K562 (cell line): ENCODE measurements around the gene SDCCAG8.

Experiments
- ARNT ChIP-seq, 2 experiments: fragments of 450-650 bp; IDR thresholded peaks; 2 replicates each; pipeline ENCODE4 v1.6.1; 2016; ENCODE audit warnings: mild to moderate bottlenecking in 1 of 2
- CHD4 ChIP-seq: fragments of 200-600 bp; sonication (generic); IDR thresholded peaks from 3 replicates; pipeline ENCODE4 v1.6.1; 2012; ENCODE audit warnings: low read depth, mild to moderate bottlenecking, mixed read lengths, low read length, inconsistent platforms; ENCODE audit not compliant: insufficient read depth, insufficient replicate concordance, poor library complexity, severe bottlenecking
- EP300 ChIP-seq: IDR thresholded peaks from 2 replicates; pipeline ENCODE4 v1.6.1; 2012; ENCODE audit warnings: low read length, improper control_type of control experiment
- GTF2F1 ChIP-seq: IDR thresholded peaks from 2 replicates; pipeline ENCODE4 v1.6.1; 2011; ENCODE audit warnings: low read depth, low read length, improper control_type of control experiment
- KDM1A ChIP-seq, 2 experiments: fragments of 450-650 bp; IDR thresholded peaks; 2 replicates each; pipeline ENCODE4 v1.6.1; 2016; ENCODE audit warnings: mild to moderate bottlenecking in 2 of 2
- NFIC ChIP-seq: fragments of 450-650 bp; IDR thresholded peaks from 2 replicates; pipeline ENCODE4 v1.6.1; 2017; ENCODE audit warnings: mild to moderate bottlenecking, inconsistent platforms
- PHF8 ChIP-seq: fragments of 200-600 bp; sonication (generic); IDR thresholded peaks from 2 replicates; pipeline ENCODE4 v1.6.1; 2012; ENCODE audit warnings: mixed run types, mild to moderate bottlenecking, inconsistent platforms, low read length, moderate library complexity, borderline replicate concordance
- TARDBP ChIP-seq: fragments of 450-650 bp; IDR thresholded peaks from 2 replicates; pipeline ENCODE4 v1.6.1; 2016
- YY1 ChIP-seq, 3 experiments: IDR thresholded peaks; 2 replicates each; pipeline ENCODE4 v1.6.1; 2011; ENCODE audit warnings: low read length in 2 of 3, mild to moderate bottlenecking in 2 of 3, moderate library complexity in 2 of 3, borderline replicate concordance in 1 of 3, control low read depth in 1 of 3, low read depth in 1 of 3; ENCODE audit not compliant: insufficient read depth in 3 of 3, insufficient replicate concordance in 2 of 3, control insufficient read depth in 1 of 3, insufficient read length in 1 of 3; ENCODE audit errors: extremely low read depth in 1 of 3
- TF ChIP-seq, protein P1 (sequence below), 3 experiments: IDR thresholded peaks in 2 of 3; conservative IDR thresholded peaks in 1 of 3; 2 replicates each; pipeline ENCODE4 v1.5.1; 2011 to 2012; ENCODE audit warnings: low read length in 3 of 3, mild to moderate bottlenecking in 3 of 3, control low read depth in 2 of 3, improper control_type of control experiment in 1 of 3, inconsistent platforms in 1 of 3, low read depth in 1 of 3, mixed read lengths in 1 of 3, moderate library complexity in 1 of 3; ENCODE audit not compliant: insufficient read depth in 2 of 3
- TF ChIP-seq, protein P2 (sequence below): sonication (generic); IDR thresholded peaks from 2 replicates; pipeline ENCODE4 v1.6.1; 2016
- TF ChIP-seq, protein P3 (sequence below): sonication (generic); formaldehyde crosslinking; IDR thresholded peaks from 2 replicates; pipeline ENCODE4 v1.8.0; 2022; ENCODE audit warnings: missing genetic modification reagents, mild to moderate bottlenecking, moderate library complexity, borderline replicate concordance

DNA sequence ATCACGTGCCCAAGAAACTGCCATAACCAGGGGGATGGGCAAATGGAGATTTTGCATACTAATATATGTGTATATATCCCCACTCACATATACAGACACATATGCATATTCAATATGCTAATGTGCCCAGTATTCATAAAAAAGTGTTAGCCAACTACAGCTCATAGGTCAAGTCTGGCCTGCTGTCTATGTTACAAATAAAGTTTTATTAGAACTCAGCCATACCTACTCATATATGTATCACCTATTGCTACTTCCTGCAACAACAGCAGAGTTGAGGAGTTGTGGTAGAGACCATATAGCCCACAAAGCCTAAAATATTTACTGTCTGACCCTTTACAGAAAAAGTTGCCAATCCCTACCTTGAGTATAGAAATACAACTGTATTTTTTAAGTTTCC, 93.3 kb downstream of the SDCCAG8 start:
- TF ChIP-seq KDM1A (IDR thresholded peaks at IDR 0.05) (no peak), ARNT (IDR thresholded peaks at IDR 0.05) (no peak), EP300 (no peak), TARDBP (no peak), CHD4 (no peak), NFIC (no peak), PHF8 (no peak), GTF2F1 (no peak), YY1 (IDR thresholded peaks at IDR 0.05; ENCODE audit: borderline replicate concordance in 1 of 3, control insufficient read depth in 1 of 3, extremely low read depth in 1 of 3, insufficient read depth in 3 of 3, insufficient read length in 1 of 3, insufficient replicate concordance in 2 of 3, low read depth in 1 of 3, low read length in 2 of 3) (no peak)
- TF ChIP-seq, protein P1, sequence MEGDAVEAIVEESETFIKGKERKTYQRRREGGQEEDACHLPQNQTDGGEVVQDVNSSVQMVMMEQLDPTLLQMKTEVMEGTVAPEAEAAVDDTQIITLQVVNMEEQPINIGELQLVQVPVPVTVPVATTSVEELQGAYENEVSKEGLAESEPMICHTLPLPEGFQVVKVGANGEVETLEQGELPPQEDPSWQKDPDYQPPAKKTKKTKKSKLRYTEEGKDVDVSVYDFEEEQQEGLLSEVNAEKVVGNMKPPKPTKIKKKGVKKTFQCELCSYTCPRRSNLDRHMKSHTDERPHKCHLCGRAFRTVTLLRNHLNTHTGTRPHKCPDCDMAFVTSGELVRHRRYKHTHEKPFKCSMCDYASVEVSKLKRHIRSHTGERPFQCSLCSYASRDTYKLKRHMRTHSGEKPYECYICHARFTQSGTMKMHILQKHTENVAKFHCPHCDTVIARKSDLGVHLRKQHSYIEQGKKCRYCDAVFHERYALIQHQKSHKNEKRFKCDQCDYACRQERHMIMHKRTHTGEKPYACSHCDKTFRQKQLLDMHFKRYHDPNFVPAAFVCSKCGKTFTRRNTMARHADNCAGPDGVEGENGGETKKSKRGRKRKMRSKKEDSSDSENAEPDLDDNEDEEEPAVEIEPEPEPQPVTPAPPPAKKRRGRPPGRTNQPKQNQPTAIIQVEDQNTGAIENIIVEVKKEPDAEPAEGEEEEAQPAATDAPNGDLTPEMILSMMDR (IDR thresholded peaks at IDR 0.05 in 2 of 3, conservative IDR thresholded peaks at IDR 0.05 in 1 of 3; ENCODE audit: insufficient read depth in 2 of 3, low read depth in 1 of 3, low read length in 3 of 3) = no peak
- TF ChIP-seq, protein P2, sequence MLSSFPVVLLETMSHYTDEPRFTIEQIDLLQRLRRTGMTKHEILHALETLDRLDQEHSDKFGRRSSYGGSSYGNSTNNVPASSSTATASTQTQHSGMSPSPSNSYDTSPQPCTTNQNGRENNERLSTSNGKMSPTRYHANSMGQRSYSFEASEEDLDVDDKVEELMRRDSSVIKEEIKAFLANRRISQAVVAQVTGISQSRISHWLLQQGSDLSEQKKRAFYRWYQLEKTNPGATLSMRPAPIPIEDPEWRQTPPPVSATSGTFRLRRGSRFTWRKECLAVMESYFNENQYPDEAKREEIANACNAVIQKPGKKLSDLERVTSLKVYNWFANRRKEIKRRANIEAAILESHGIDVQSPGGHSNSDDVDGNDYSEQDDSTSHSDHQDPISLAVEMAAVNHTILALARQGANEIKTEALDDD = no peak
- TF ChIP-seq, protein P3, sequence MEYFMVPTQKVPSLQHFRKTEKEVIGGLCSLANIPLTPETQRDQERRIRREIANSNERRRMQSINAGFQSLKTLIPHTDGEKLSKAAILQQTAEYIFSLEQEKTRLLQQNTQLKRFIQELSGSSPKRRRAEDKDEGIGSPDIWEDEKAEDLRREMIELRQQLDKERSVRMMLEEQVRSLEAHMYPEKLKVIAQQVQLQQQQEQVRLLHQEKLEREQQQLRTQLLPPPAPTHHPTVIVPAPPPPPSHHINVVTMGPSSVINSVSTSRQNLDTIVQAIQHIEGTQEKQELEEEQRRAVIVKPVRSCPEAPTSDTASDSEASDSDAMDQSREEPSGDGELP (CRISPR knock-in tag) = no peak
